ENCODE data around the gene C5AR1.
"Not testable (repeated sequence)": the region's sequence is repeated elsewhere in the genome, so short reads cannot be mapped to it uniquely, and the experiment has no call there.

The C5AR1 gene

DNA sequence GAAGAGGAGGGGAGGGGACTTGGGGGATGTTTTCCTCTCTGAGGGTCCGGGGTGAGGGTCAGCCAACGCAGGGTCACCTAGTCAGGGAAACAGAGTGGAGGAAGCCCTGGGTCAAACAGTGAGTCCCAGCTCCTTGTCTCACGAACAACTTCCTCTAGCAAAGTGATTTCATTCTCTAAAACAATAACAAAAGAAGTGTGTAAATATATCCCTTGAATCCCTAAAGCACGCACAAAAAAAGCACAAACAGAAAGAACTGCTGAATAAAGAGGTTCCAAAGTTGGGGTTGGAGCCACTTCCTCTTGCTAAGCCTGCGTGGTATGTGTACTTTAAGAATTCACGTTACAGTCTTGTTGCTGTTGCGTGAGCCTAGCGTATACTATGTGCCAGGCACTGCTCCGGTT, 20.8 kb downstream of the C5AR1 start:
- DNase-seq = peak in 5 of 56 donors; percentile 3 to 43 (median 6)

DNA sequence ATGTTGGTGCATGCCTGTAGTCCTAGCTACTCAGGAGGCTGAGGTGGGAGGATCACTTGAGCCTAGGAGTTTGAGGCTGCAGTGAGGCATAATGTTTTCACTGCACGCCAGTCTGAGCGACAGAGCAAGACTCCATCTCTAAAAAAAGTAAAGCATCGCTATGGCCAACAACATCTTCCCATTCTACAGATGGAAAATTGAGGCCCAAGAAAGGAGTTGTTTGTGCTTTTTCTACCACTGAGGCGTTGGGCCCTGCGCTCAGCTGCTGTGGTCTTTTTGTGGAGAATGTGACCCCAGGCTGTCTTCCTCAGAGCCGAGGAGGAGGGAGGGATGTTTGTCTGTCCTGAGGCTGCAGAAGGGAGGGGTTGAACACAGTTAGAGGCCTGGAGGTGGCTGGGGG, 21.8 kb downstream of the C5AR1 start:
- DNase-seq = no peak

- peak in 5 of 56 donors; percentile 5 to 46 (median 12) for DNase-seq
Observed at GRCh38 chr19:47331931-47332547, 22.4 kb downstream of the C5AR1 start, which contains the start of gene C5AR2. Gene C5AR2 (plus strand): TSS chr19:47332175. CDS start chr19:47340800, 8,625 bp downstream.

- peak in 16 of 56 donors; percentile 5 to 54 (median 26) for DNase-seq
Observed at GRCh38 chr19:47336765-47337718, 27.4 kb downstream of the C5AR1 start.

DNA sequence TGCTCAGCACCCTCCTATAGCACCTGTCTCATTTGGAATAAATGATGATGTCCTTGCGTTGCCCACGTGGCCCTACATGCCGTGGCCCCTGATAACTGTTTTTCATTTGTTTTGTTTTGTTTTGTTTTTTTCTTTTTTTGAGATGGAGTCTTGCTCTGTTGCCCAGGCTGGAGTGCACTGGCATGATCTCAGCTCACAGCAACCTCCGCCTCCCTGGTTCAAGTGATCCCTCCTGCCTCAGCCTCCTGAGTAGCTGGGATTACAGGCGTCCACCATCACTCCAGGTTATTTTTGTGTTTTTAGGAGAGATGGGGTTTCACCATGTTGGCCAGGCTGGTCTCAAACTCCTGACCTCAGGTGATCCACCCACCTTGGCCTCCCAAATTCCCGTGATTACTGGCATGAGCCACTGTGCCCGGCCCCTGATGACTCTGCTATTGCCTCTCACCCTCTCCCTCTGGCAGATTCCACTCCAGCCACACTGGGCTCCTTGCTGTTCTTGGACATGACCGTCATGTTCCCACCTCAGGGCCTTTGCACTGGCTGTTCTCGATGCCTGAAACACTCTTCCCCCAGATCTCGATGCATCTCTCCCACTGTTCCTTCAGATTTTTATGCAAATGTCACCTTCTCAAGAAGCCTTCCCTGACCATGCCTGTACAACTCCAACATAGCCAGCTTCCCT, 29.7 kb downstream of the C5AR1 start:
- DNase-seq = no peak

- DNase-seq = no peak
Observed at GRCh38 chr19:47340477-47341208, 31.0 kb downstream of the C5AR1 start.

- no peak for DNase-seq
Observed at GRCh38 chr19:47341734-47342133, 32.1 kb downstream of the C5AR1 start.

- no peak for DNase-seq
Observed at GRCh38 chr19:47343194-47343802, 33.6 kb downstream of the C5AR1 start.

- no peak for DNase-seq
Observed at GRCh38 chr19:47344425-47344824, 34.8 kb downstream of the C5AR1 start.

GRCh38 chr19:47346024-47346423, 36.4 kb downstream of the C5AR1 start:
- DNase-seq = not testable (repeated sequence)

DNA sequence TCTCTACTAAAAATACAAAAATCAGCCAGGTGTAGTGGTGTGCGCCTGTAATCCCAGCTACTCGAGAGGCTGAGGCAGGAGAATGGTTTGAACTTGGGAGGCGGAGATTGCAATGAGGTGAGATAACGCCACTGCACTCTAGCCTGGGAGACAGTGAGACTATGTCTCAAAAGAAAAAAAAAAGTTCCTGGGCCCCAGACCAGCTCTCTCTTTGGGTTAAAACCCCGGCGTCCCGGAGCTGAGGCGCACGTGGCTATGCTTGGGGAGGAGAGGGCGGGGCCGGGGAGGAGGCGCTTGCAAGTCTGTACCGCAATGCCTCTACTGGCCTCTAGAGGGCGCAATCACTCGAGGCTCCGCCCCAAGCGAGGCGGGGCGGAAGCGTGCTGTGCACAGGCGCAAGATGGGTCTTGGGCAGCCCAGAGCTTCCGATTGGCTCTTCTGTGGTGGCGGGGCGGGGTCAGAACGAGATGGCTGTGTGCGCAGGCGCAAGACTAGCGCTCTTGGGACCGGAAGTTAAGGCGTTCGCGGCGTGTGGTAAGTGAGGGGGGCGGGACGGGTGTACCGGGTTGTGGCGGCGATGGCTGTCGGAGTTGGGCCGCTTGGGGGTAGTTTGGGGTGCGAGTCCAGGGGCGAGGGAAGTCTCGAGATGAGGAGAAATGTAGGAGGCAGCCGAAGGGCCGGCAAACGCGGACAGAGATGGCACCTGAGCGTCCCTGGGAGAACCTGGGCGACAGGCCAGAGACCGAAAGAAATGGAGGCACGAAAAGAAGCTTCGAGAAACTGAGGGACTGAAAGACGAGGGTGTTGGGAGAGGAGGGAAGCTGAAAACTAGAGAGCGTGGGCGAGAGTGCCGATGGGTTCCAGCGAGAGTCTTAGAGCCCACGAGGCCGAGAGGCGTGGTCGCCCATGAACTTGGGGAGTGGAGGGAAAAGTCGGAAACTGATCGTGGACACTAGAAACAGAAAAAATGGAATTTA, 39.4 kb downstream of the C5AR1 start, which contains the start of gene DHX34:
Gene DHX34, plus strand, starts transcription at position 497 of the 977 bp plus-strand sequence. CDS start 3,716 bp downstream, outside the sequence.
- peak; percentile 73 to 98 (median 94) for DNase-seq

- DNase-seq = no peak
Observed at GRCh38 chr19:47350630-47351029, 41.0 kb downstream of the C5AR1 start.

DNA sequence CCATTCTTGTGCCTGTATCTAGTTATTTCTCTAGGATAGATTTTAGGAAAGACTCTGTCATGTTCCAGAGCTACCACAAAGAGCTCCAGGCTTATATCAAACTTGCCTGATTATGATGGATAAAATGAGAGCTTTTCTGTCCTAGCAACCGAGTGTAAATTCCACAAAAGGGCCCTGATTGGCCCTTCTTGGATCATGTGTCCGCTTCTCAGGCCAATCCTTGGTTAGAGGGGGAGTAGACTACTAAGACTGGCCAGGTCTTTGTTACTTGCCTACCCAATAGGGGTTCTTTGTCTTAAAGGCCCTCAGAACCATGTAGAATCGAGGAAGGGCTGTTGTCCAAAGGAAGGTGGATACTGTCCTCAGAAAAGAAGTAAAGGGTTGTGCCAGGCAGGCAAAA, 41.9 kb downstream of the C5AR1 start:
- peak in 18 of 56 donors; percentile 3 to 65 (median 25) for DNase-seq

GRCh38 chr19:47352095-47352494, 42.4 kb downstream of the C5AR1 start:
- peak in 1 of 56 donors; percentile 13 for DNase-seq

- DNase-seq = no peak
Observed at GRCh38 chr19:47353307-47353712, 43.6 kb downstream of the C5AR1 start.

GRCh38 chr19:47356900-47357299, 47.2 kb downstream of the C5AR1 start:
- no peak for DNase-seq

GRCh38 chr19:47357788-47358680, 48.4 kb downstream of the C5AR1 start:
- DNase-seq = no peak

- DNase-seq = no peak
Observed at GRCh38 chr19:47358936-47359335, 49.3 kb downstream of the C5AR1 start.
